Mucosa of descending colon (tissue), 3 donors: ENCODE results near the gene COL25A1. TPM values are rescaled to one million over a fixed set of nuclear protein-coding genes. Genes with fewer than 3 reads are reported as not detected.

Experiments
- ATAC-seq: fragments of 200-7000 bp; cut with Tn5 transposase; one replicate; pipeline ENCODE4 v1.9.1; 2020; ENCODE audit warnings: mild to moderate bottlenecking, moderate library complexity
- DNase-seq, 3 donors: peaks; one replicate each; pipeline ENCODE4 v3.0.0-alpha.2; 2020
- H3K36me3 ChIP-seq: fragments of 200-600 bp; one replicate; pipeline ENCODE4 v1.8.0; 2021; ENCODE audit warnings: low read depth, mild to moderate bottlenecking
- H3K4me1 ChIP-seq: fragments of 200-600 bp; one replicate; pipeline ENCODE4 v1.8.0; 2021; ENCODE audit warnings: low read depth, mild to moderate bottlenecking
- H3K4me3 ChIP-seq: fragments of 200-600 bp; one replicate; pipeline ENCODE4 v1.8.0; 2021; ENCODE audit warnings: mild to moderate bottlenecking
- H3K9me3 ChIP-seq: fragments of 200-600 bp; one replicate; pipeline ENCODE4 v1.8.0; 2021; ENCODE audit warnings: mild to moderate bottlenecking
- CTCF ChIP-seq: fragments of 200-600 bp; IDR thresholded peaks from one replicate; pipeline ENCODE4 v1.8.0; 2022; ENCODE audit warnings: antibody characterized with exemption, mild to moderate bottlenecking
- intact Hi-C, 2 donors: fragments of 100-400 bp; cut with DNase I in 1 of 2; cut with micrococcal nuclease in 1 of 2; formaldehyde crosslinking; loops; one replicate each; pipeline versions ENCODE4 v1.11.0 to v1.11.1; 2022; cut with DNase I, micrococcal nuclease
- total RNA-seq, 3 donors: library from RNA; stranded (reverse); fragmentation: NEBNext Ultra II Directional in 2 of 3; extraction: Animal tissue kit (Norgen Biotek cat#: 25700) in 2 of 3; gene quantifications; one replicate each; pipeline versions ENCODE4 v1.2.1 to v1.2.4, GENCODE V29; 2021 to 2023
- donor health status: DM: no; HTN: no; CAD: no; lungs with moderate emphysema.
- donor health status: DM: no; HTN: no; CAD: no.
- donor health status: DM: no; HTN: yes; CAD: no.

The COL25A1 gene
- total RNA-seq, 3 donors from 2014 or later = 0.12 to 0.35 (median 0.14) TPM

- no peak for DNase-seq
- no peak overlapping the region for H3K4me3 ChIP-seq
- no peaks in the 10 kb centered on the region for H3K4me1 ChIP-seq
- intact Hi-C loops = no loop called here
- no peaks in the 10 kb centered on the region for H3K36me3 ChIP-seq
- no peak for TF ChIP-seq CTCF
- no peak for ATAC-seq
- H3K9me3 ChIP-seq = peaks cover 16% of the 10 kb centered on the region
Observed at GRCh38 chr4:109020861-109021260, 281.6 kb downstream of the COL25A1 start.

- ATAC-seq (no peak), DNase-seq (no peak)
- no peaks in the 10 kb centered on the region for H3K4me1 ChIP-seq
- no peaks in the 10 kb centered on the region for H3K36me3 ChIP-seq
- intact Hi-C loops = no loop called here
- no peak for TF ChIP-seq CTCF
- peaks cover 5% of the 10 kb centered on the region for H3K9me3 ChIP-seq
- H3K4me3 ChIP-seq = no peak overlapping the region
Observed at GRCh38 chr4:109016200-109016599, 286.3 kb downstream of the COL25A1 start.

GRCh38 chr4:109015413-109015810 is 287.0 kb downstream of the COL25A1 start:
- no peak for TF ChIP-seq CTCF
- no peak for DNase-seq
- Histone ChIP-seq H3K9me3 (no peaks in the 10 kb centered on the region), H3K4me3 (no peak overlapping the region), H3K36me3 (no peaks in the 10 kb centered on the region), H3K4me1 (no peaks in the 10 kb centered on the region)
- ATAC-seq = no peak
- intact Hi-C loops = no loop called here

GRCh38 chr4:109014593-109015412 is 287.7 kb downstream of the COL25A1 start:
- no peak for TF ChIP-seq CTCF
- no peaks in the 10 kb centered on the region for H3K4me1 ChIP-seq
- DNase-seq (no peak), ATAC-seq (no peak)
- H3K9me3 ChIP-seq = no peaks in the 10 kb centered on the region
- no peak overlapping the region for H3K4me3 ChIP-seq
- H3K36me3 ChIP-seq = no peaks in the 10 kb centered on the region
- intact Hi-C loops = no loop called here

GRCh38 chr4:109012286-109012880 is 290.1 kb downstream of the COL25A1 start:
- ATAC-seq = no peak
- no peaks in the 10 kb centered on the region for H3K36me3 ChIP-seq
- H3K4me1 ChIP-seq = no peaks in the 10 kb centered on the region
- no peak for TF ChIP-seq CTCF
- no peak overlapping the region for H3K4me3 ChIP-seq
- H3K9me3 ChIP-seq = no peaks in the 10 kb centered on the region
- no peak for DNase-seq
- intact Hi-C loops = no loop called here
